ENCODE measurements around the gene CAMK4.

The CAMK4 gene

GRCh38 chr5:111233052-111233374 is 8.8 kb downstream of the CAMK4 start:
- H3K4me3 ChIP-seq (ENCODE audit: control insufficient read depth, low read depth, low read length), result no peak overlapping the region
- DNase-seq (ENCODE audit: low read depth), result no peak
- no peak for TF ChIP-seq CTCF (conservative IDR thresholded peaks at IDR 0.05; ENCODE audit: control insufficient read depth, insufficient read depth, low read depth, low read length)

GRCh38 chr5:111234125-111234524 is 9.9 kb downstream of the CAMK4 start:
- TF ChIP-seq CTCF (conservative IDR thresholded peaks at IDR 0.05; ENCODE audit: control insufficient read depth, insufficient read depth, low read depth, low read length), result no peak
- no peak overlapping the region for H3K4me3 ChIP-seq (ENCODE audit: control insufficient read depth, low read depth, low read length)
- DNase-seq (ENCODE audit: low read depth), result no peak

GRCh38 chr5:111235635-111236034 is 11.5 kb downstream of the CAMK4 start:
- TF ChIP-seq CTCF (conservative IDR thresholded peaks at IDR 0.05; ENCODE audit: control insufficient read depth, insufficient read depth, low read depth, low read length), result no peak
- H3K4me3 ChIP-seq (ENCODE audit: control insufficient read depth, low read depth, low read length), result no peak overlapping the region

GRCh38 chr5:111236348-111236747 is 12.2 kb downstream of the CAMK4 start:
- no peak for TF ChIP-seq CTCF (conservative IDR thresholded peaks at IDR 0.05; ENCODE audit: control insufficient read depth, insufficient read depth, low read depth, low read length)
- DNase-seq (ENCODE audit: low read depth), result no peak
- no peak overlapping the region for H3K4me3 ChIP-seq (ENCODE audit: control insufficient read depth, low read depth, low read length)

More at GRCh38 chr5:111235635-111236034, 11.5 kb downstream of the CAMK4 start:
- no peak for DNase-seq (ENCODE audit: low read depth)

GRCh38 chr5:111236995-111237394 is 12.8 kb downstream of the CAMK4 start:
- no peak for DNase-seq (ENCODE audit: low read depth)
- H3K4me3 ChIP-seq (ENCODE audit: control insufficient read depth, low read depth, low read length), result no peak overlapping the region

GRCh38 chr5:111237470-111237869 is 13.3 kb downstream of the CAMK4 start:
- H3K4me3 ChIP-seq (ENCODE audit: control insufficient read depth, low read depth, low read length), result no peak overlapping the region
- peak; percentile 9 for DNase-seq (ENCODE audit: low read depth)
- TF ChIP-seq CTCF (conservative IDR thresholded peaks at IDR 0.05; ENCODE audit: control insufficient read depth, insufficient read depth, low read depth, low read length), result no peak

More at GRCh38 chr5:111236995-111237394, 12.8 kb downstream of the CAMK4 start:
- TF ChIP-seq CTCF (conservative IDR thresholded peaks at IDR 0.05; ENCODE audit: control insufficient read depth, insufficient read depth, low read depth, low read length), result no peak

Measured in fibroblast of mammary gland (primary cell).